ENCODE data around the gene KIF1A. TPM values are rescaled to one million over a fixed set of nuclear protein-coding genes. Genes with fewer than 3 reads are reported as not detected.
"Not testable (repeated sequence)": the region's sequence is repeated elsewhere in the genome, so short reads cannot be mapped to it uniquely, and the experiment has no call there.

KIF1A gene
- total RNA-seq, 1 donor from 2014 or later: 0.37 TPM

DNA sequence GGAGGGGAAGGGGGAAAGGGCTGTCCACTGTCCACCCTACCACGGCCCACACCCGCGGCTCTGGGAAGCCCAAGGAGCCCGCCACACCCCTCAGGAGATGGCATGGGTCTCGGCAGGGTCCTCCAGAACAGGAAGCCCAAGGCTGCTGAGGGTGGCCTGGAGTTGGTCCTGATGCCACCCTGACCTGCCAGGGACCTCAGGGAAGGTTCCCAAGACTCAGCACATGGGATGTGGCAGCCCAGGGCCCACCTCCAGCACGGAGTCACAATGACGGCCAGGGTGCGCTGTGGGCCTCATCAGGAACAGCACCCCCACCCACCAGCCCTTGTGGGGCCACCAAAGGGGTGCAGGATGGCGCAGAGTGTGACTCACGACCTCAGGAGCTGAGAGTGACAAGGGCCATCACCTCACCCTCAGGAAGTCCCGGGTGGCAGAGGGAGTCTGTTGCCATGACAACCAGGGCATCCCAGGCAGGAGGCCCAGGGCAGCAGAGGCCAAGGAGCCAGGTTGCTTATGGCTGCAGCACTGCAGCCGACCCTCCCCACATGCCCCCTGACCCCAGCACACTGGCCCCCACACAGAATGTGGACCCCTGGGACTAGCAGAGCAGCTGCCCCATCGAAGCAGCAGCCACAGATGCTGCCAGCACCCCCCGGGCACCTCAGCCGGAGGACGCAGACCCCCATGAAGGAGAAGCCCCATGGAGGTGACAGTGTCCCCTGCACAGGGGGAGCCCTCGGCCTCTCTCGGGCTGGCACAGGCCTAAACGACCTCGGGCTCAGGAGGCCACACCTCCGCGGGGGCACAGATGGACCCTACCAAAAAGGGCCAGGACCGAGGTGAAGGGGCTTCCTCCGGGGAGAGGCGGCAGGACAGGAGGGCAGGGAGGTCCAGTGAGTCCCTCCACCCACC, 34.3 kb downstream of the KIF1A start:
- H3K4me1 Mint-ChIP-seq: no peaks in the 10 kb centered on the region
- DNase-seq: no peak
- no peak overlapping the region for H3K27ac Mint-ChIP-seq
- no peak overlapping the region for H3K4me3 Mint-ChIP-seq
- H3K27me3 Mint-ChIP-seq: no peaks in the 10 kb centered on the region
- intact Hi-C loops (cut with micrococcal nuclease): no loop called here
- H3K36me3 Mint-ChIP-seq (ENCODE audit: low read depth): no peaks in the 10 kb centered on the region
- H3K9me3 Mint-ChIP-seq: no peaks in the 10 kb centered on the region

DNA sequence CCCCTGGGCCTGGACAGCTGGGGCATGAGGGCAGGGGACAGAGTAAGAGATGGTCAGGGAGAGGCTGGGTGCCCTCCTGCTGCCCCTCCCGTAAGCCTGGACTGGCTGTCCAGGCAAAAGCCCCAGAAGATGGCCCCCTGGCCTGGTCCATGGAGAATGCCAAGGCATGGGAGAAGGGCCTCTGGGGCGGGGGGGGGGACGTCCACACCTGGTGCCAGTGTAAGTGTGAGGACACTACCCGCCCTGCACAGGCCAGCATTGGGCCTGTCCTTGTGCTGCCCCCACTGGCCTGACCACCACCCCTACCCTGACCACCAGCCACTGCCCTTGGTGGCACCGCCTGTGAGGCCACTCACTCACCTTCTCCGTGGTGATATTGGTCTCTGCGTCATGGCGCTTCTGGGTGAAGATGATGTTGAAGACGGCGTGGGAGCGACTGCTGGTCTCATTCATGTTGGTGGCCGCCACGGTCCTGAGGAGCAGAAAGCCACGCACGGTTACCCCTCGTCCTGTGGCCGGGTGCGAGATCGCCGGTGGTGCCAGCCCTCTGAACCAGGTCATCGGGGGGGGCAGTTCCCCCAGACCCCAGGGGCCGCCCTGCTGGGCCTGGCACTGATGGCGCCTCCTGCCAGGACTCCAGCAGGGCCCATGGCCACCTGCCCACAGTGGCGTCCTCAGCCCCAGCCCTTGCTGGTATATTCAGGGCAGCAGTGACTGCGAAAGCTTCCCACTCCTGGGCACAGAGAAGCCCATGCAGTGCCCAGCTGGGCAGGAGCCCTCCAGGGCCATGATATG, 35.2 kb downstream of the KIF1A start:
- no peaks in the 10 kb centered on the region for H3K4me1 Mint-ChIP-seq
- intact Hi-C loops (cut with micrococcal nuclease): no loop called here
- no peaks in the 10 kb centered on the region for H3K36me3 Mint-ChIP-seq (ENCODE audit: low read depth)
- H3K9me3 Mint-ChIP-seq: no peaks in the 10 kb centered on the region
- no peaks in the 10 kb centered on the region for H3K27me3 Mint-ChIP-seq
- no peak for DNase-seq
- no peak overlapping the region for H3K27ac Mint-ChIP-seq
- no peak overlapping the region for H3K4me3 Mint-ChIP-seq

DNA sequence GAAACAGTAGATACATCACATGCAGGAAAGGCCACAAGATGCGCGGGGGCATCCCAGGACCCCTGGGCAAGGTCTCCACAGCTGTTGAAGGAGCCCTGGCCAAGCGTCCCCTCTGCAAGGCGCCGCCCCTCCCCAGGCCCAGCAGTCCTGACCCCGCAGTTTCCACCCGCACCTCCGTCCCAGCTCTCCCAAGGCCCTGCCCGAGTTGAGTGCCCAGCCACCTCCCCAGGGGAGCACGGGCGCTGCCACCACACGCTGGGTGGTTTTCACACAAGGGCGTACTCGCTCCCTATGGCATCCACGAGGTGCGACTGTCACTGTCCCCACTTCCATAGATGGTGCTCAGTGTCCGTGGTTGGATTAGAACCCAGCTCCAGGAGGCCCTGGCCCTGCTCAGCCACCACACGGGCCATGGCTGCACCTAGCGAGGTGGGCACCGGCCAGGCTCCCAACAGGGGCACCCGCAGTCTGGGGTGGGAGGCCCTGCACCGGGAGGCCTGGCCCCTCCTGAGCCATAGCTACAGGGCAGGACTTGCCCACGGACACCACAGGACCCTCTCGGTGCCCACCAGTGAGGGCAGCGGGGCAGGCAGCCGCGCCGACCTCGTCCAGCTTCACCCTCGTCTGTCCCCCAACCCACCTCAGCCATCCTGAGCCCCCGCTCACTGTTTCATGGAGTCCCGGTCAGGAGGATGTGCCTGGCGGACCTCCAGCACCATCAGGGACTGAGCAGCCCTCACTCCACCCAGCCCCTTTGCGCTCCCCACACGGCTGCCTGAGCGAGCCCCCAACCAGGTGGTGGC, 36.0 kb downstream of the KIF1A start:
- H3K9me3 Mint-ChIP-seq: no peaks in the 10 kb centered on the region
- no peak overlapping the region for H3K27ac Mint-ChIP-seq
- H3K36me3 Mint-ChIP-seq (ENCODE audit: low read depth): no peaks in the 10 kb centered on the region
- no peaks in the 10 kb centered on the region for H3K4me1 Mint-ChIP-seq
- no peaks in the 10 kb centered on the region for H3K27me3 Mint-ChIP-seq
- DNase-seq: no peak
- no peak overlapping the region for H3K4me3 Mint-ChIP-seq
- intact Hi-C loops (cut with micrococcal nuclease): no loop called here

DNA sequence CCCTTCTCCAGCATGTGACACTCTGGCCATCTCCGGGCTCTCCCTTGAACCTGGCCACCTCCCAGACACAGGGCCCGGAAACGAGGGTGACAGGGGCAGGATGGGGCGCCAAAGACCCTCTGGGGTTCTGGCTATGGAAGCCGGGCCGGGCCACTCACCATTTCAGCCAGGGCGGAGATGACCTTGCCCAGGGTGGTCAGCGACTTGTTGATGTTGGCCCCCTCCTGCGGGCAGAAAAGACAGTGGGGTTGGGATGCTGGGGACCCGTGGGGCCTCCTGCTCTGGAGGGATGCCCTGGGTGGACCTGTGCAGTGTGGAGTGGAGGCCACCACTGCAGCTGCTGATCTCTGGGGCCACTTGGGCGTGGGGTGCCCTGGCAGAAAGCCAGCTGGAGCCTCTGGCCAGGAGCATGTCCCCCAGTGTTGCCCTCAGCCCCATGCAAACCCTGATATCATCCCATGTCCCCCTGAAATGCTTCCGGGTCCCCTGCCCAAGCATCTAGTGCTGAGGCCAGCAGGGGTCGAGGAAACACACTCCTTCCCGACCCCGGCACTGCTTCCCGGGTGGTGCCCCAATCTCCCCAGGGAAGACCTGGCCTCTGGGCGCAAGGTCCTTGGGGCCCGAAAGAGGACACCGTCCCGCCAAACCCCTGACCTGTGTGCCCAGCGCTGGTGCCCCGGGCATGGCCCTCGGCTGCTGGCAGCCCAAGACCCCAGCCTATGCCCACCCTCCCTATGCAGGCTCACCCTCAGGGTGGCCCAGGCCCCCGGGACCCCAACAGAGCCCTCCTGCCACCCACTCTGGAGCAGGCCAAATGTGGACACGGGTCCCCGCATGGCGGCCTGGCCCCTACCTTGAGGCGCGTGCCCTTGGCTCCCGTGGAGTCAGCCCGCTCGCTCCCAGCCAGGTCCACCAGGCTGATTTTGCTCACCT, 36.9 kb downstream of the KIF1A start:
- no peak for DNase-seq
- H3K9me3 Mint-ChIP-seq: no peaks in the 10 kb centered on the region
- H3K27ac Mint-ChIP-seq: no peak overlapping the region
- H3K27me3 Mint-ChIP-seq: no peaks in the 10 kb centered on the region
- intact Hi-C loops (cut with micrococcal nuclease): no loop called here
- no peaks in the 10 kb centered on the region for H3K36me3 Mint-ChIP-seq (ENCODE audit: low read depth)
- H3K4me3 Mint-ChIP-seq: no peak overlapping the region
- H3K4me1 Mint-ChIP-seq: no peaks in the 10 kb centered on the region

GRCh38 chr2:240782221-240782885, 37.7 kb downstream of the KIF1A start:
- no peak for DNase-seq
- no peaks in the 10 kb centered on the region for H3K36me3 Mint-ChIP-seq (ENCODE audit: low read depth)
- no peak overlapping the region for H3K4me3 Mint-ChIP-seq
- intact Hi-C loops (cut with micrococcal nuclease): no loop called here
- no peaks in the 10 kb centered on the region for H3K9me3 Mint-ChIP-seq
- H3K4me1 Mint-ChIP-seq: no peaks in the 10 kb centered on the region
- H3K27ac Mint-ChIP-seq: no peak overlapping the region
- H3K27me3 Mint-ChIP-seq: no peaks in the 10 kb centered on the region

DNA sequence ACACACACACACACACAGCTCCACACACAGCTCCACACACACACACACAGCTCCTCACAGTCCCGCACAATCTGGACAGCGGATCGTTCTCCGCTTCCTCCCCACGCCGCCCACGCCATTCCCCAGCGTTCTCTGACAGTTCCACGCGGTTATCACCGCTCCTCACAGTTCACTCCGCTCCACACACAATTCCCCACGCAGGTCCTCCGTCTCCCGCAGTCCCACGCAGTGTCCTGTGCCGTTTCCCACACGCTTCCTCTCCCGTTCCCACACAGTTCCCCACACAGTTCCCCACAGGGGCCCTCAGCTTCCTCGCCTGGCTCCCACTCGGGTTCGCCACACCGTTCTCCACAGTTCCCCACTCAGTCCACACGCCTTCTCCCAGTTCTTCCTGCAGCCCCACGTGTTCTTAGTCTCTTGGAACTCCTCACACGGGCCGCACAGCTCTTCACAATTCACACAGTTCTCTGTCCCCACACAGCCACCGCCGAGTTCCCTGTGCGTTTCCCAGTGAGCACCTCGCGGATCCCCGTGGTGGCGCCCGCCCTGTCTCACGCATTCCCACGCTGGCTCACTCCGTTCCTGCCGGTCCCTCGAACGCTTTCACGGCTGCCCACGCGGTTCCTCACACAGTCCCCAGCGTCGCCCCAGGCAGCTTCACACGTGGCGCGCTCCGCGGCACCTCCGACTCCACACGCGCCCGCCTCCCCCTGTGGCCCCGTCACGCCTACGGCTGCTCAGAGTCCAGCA, 38.4 kb downstream of the KIF1A start:
- no peaks in the 10 kb centered on the region for H3K27me3 Mint-ChIP-seq
- H3K36me3 Mint-ChIP-seq (ENCODE audit: low read depth): no peaks in the 10 kb centered on the region
- no peak overlapping the region for H3K4me3 Mint-ChIP-seq
- DNase-seq: no peak
- H3K4me1 Mint-ChIP-seq: no peaks in the 10 kb centered on the region
- no peak overlapping the region for H3K27ac Mint-ChIP-seq
- intact Hi-C loops (cut with micrococcal nuclease): no loop called here
- H3K9me3 Mint-ChIP-seq: no peaks in the 10 kb centered on the region

DNA sequence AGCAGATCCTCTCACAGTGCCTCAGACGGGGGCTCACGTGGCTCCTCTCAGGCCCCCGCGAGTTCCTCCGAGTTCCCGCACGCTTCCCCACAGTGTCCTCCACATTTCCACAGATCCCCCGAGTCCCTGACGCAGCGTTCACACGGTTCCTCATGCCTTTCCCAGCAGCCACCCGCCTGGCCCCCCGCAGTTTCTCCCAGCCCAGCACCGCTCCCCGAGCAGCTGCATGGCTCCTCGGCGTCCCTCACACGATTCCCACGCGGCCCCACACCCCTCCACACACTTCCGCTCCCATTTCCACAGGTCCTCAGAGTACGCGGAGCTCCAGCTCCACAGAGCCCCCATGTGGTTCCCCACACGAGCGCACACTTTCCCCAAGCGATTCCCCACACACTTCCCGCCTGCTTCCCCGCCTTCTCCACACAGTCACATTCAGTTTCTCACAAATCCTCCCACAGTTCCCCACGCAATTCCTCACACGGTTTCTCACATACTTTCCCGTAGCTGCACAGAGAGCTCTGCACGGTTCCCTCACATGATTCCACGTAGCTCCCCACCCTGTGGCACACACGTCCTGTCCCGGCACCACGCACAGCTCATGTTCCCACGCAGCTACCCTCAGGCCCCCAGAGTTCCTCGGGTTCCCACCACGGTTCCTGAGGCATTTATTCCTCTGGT, 39.9 kb downstream of the KIF1A start:
- no peaks in the 10 kb centered on the region for H3K27me3 Mint-ChIP-seq
- no peaks in the 10 kb centered on the region for H3K4me1 Mint-ChIP-seq
- H3K27ac Mint-ChIP-seq: no peak overlapping the region
- no peaks in the 10 kb centered on the region for H3K9me3 Mint-ChIP-seq
- no peak overlapping the region for H3K4me3 Mint-ChIP-seq
- H3K36me3 Mint-ChIP-seq (ENCODE audit: low read depth): no peaks in the 10 kb centered on the region
- no peak for DNase-seq
- intact Hi-C loops (cut with micrococcal nuclease): no loop called here

GRCh38 chr2:240779250-240779832, 40.7 kb downstream of the KIF1A start:
- H3K36me3 Mint-ChIP-seq (ENCODE audit: low read depth); H3K4me1 Mint-ChIP-seq; intact Hi-C loops (cut with micrococcal nuclease); H3K4me3 Mint-ChIP-seq; H3K27ac Mint-ChIP-seq; DNase-seq; H3K9me3 Mint-ChIP-seq; H3K27me3 Mint-ChIP-seq: not testable (repeated sequence)

DNA sequence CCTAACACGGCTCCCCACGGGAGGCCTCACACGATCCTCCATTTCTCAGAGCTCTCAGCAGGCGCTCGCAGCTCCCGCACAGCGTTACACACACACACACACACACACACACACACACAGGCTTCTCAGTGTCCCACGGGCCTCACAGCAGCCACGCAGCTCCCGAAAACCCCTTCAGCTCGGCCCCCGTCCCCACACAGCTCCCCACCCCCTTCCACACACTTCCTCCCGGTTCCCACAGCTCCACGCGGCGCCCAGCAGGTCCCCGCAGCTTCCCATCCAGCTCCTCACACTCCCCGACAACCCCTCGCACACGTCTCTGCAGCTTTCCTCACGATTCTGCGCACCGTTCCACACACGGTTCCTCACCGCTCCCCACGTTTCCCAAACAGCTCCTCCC, 41.6 kb downstream of the KIF1A start:
- Mint-ChIP-seq H3K4me1 (no peaks in the 10 kb centered on the region), H3K36me3 (ENCODE audit: low read depth) (no peaks in the 10 kb centered on the region), H3K9me3 (no peaks in the 10 kb centered on the region), H3K27ac (no peak overlapping the region), H3K4me3 (no peak overlapping the region), H3K27me3 (no peaks in the 10 kb centered on the region)
- intact Hi-C loops (cut with micrococcal nuclease): no loop called here
- DNase-seq: no peak

DNA sequence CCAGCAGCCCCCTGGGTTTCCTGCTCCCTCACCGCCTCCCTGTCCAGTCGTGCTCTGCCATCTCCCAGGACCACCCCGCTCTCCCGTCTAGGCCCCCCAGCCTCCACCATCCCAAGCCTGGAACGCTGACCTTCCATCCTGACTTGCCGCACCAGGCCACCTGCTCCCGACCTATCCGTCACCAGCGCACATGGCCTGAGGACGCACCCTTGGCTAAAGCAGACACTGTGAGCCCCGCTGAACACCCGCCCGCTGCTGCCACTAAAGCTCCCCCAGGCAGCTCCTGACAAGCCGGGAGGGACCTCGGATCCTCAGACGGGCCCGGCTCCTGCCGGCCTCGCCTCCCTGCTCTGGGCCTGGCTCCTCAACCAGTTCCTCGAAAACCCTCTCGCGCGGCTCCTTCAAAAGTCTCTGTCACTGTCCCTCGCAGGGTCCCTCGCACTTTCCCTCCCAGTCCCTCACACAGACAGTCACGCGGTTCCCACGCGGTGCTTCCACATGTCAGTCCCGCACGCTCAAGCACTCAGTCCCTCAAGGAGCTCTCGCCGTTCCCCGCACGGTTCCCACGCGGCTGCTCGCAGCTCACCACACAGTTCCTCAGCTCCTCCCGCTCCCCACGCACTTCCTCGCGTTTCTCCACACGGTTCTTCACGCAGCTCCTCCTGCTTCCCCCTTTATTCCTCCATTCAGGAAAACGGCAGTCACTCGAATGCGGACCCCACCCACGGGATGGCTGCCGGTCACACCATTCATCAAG, 42.4 kb downstream of the KIF1A start:
- no peaks in the 10 kb centered on the region for H3K9me3 Mint-ChIP-seq
- no peak overlapping the region for H3K27ac Mint-ChIP-seq
- H3K27me3 Mint-ChIP-seq: no peaks in the 10 kb centered on the region
- no peaks in the 10 kb centered on the region for H3K36me3 Mint-ChIP-seq (ENCODE audit: low read depth)
- intact Hi-C loops (cut with micrococcal nuclease): no loop called here
- H3K4me1 Mint-ChIP-seq: no peaks in the 10 kb centered on the region
- no peak for DNase-seq
- H3K4me3 Mint-ChIP-seq: no peak overlapping the region

GRCh38 chr2:240775905-240776304, 44.1 kb downstream of the KIF1A start:
- Mint-ChIP-seq H3K27me3 (no peaks in the 10 kb centered on the region), H3K9me3 (no peaks in the 10 kb centered on the region), H3K4me1 (no peaks in the 10 kb centered on the region), H3K4me3 (no peak overlapping the region), H3K27ac (no peak overlapping the region), H3K36me3 (ENCODE audit: low read depth) (no peaks in the 10 kb centered on the region)
- no peak for DNase-seq
- intact Hi-C loops (cut with micrococcal nuclease): no loop called here

Data from activated CD4-positive, alpha-beta T cell treated with anti-CD3 and anti-CD28 coated beads, Interleukin-2, amount 10 ng/mL, durations not matched to agents 24 days and 14 days (primary cell).